NCI-H1092 (cell line): ENCODE data around the gene HOXD8.

Experiments used
- DNase-seq: peaks from one replicate; lab custom pipeline; 2025; lab: John Stamatoyannopoulos, UW

The HOXD8 gene

GRCh38 chr2:176117162-176117822 lies 12.2 kb upstream of the HOXD8 start:
- DNase-seq = no peak

GRCh38 chr2:176117823-176118371 lies 11.6 kb upstream of the HOXD8 start:
- DNase-seq = no peak

DNA sequence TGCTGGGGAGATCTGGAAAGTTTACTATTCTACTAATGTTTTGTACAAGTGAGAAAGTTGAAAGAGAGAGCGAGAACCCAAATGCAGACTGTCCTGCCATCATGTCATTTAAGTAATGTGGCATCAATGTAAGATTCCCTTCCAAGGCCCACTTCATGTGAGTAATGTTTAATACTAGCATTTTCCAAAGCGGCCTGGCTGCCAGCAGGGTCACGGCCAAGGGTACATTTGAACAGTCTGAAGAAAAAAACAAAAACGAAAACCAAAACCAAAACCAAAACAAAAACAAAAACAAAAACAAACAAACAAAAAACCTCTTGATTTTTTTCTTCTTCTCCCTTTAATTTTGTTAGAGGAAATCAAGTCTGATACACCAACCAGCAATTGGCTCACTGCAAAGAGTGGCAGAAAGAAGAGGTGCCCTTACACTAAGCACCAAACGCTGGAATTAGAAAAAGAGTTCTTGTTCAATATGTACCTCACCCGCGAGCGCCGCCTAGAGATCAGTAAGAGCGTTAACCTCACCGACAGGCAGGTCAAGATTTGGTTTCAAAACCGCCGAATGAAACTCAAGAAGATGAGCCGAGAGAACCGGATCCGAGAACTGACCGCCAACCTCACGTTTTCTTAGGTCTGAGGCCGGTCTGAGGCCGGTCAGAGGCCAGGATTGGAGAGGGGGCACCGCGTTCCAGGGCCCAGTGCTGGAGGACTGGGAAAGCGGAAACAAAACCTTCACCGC lies 10.7 kb upstream of the HOXD8 start:
- DNase-seq = peak; percentile 66

DNA sequence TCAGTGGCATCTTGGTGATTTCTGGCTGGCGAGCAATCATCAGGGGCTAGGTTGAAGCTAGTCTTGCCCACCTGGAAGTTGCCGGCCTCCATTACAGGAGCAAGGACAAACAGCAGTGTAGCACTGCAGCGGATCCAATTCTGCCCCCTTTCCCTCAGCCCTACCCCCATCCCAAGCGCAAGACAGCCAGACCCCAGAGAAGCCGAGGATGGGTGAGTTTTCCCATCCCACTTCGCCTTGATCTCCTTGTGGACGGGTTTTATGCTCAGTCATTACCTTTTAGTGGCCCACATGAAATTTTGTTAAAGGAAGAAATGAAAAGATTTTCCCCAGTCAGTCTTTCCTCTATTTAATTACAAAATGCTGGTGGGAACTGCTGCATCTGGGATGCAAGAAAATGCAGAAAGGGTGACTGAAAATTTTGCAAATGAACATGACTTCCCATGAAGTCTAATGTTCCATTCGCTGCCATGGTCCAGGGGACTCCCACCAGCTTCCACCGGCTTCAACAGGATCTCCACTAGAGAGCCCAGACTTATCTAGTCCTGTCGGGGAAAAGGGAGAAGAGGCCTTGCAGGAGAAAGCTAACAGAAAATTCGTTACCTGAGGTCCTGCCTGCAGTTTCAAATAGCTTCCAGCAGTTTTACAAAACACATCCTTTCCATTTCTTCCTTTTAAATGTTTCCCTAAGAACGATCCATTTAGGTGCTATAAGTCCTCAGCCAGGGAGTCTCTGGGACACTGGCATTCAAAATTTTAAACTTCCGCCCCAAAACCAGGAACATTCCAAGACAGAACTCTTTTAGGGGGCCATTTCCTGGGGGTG lies 8.9 kb upstream of the HOXD8 start:
- DNase-seq = no peak

DNA sequence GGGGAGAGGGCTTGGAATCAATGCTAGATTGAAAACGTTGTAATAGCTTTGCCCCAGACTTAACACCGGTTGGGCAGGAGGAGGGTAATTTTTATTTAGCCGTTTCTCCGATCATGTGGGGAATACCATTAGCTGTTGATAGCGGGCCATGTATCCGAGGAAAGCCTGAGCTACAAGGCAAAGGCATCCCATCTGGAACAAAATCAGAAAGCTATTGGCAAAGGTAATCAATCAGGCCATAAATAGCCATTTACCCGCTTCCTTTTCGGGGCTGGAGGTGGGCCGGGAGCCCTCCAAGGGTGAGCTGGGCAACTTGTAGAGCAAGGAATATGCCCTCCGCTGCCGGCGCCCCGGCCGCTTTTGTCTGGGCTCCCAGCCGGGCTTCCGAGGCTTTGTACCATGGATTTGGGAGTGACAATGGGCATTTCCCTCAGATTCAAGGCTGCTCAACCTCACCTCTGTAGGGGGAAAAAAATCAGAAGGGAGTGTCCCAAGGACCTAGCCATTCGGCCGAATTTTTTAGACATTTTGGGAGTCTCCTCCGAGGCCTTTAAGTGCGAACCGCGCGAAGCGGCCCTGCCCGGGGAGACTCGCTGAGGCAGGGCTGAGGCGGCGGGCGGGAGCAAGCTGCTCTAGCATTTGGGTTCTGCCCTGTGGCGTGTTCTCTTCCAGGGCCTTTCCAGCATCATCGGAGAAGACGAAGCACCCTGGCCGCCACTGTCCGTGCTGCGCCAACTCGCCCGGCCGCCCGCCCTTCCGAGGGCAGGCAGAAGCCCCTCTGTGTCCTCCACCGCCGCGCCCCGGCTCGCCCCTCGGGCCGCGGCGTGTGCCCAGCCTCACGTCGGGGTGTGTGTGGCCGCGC lies 8.1 kb upstream of the HOXD8 start:
- no peak for DNase-seq

DNA sequence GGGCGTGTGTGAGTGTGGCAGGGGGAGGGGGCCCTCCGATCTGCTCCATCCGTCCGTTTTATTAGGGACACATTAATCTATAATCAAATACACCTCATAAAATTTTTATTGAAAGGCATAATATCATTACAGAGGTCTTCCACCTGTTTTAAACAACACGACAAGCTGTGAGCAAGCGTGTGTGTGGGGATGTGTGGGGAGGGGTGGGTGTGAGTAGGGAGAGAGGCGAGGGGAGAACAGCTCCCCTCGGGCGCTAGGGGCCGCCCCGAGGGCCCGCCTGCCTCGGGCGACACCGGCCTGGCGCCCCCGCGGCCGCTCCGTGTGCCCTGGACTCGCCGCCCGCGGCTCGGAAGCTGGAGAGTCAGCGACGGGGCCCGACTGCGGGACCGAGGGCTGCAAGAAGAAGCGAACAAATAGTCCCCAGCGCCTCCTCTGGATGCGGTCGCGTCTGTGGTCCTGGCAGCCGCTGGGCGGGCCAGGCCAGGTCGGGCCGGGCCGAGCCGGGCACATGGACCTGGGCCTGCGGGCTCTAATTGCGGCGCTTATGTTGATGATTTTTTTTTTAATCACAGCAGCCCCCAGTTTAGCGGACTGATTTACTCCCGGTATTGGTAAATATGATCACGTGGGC lies 7.3 kb upstream of the HOXD8 start:
- DNase-seq = no peak

DNA sequence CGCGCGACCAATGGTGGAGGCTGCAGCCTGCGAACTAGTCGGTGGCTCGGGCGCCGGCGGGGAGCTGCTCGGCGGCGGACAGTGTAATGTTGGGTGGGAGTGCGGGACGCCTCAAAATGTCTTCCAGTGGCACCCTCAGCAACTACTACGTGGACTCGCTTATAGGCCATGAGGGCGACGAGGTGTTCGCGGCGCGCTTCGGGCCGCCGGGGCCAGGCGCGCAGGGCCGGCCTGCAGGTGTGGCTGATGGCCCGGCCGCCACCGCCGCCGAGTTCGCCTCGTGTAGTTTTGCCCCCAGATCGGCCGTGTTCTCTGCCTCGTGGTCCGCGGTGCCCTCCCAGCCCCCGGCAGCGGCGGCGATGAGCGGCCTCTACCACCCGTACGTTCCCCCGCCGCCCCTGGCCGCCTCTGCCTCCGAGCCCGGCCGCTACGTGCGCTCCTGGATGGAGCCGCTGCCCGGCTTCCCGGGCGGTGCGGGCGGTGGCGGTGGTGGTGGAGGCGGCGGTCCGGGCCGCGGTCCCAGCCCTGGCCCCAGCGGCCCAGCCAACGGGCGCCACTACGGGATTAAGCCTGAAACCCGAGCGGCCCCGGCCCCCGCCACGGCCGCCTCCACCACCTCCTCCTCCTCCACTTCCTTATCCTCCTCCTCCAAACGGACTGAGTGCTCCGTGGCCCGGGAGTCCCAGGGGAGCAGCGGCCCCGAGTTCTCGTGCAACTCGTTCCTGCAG lies 6.7 kb upstream of the HOXD8 start, which contains the start of gene HOXD9:
Gene HOXD9, plus strand, starts transcription at position 37 of the 728 bp plus-strand sequence. Its CDS starts 50 bp downstream, at position 87.
- DNase-seq = peak; percentile 50

DNA sequence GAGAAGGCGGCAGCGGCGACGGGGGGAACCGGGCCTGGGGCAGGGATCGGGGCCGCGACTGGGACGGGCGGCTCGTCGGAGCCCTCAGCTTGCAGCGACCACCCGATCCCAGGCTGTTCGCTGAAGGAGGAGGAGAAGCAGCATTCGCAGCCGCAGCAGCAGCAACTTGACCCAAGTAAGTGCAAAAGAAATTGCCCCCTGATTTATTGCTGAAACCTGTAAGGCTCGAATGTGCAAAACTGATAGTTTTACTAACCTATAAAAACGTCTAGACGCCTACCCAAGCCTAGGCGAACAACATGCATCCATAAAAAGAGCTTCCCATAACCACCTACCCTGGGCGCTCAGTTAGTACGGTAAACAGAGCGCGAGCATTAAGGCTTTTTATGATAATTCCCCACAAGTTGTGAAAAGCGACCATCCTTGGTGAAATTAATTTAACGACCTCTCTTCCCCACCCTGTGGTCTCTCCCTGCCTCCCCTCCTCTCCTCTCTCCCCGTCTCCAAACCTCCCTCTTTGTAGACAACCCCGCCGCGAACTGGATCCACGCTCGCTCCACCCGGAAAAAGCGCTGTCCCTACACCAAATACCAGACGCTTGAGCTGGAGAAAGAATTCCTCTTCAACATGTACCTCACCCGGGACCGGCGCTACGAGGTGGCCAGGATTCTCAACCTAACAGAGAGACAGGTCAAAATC lies 5.9 kb upstream of the HOXD8 start:
- DNase-seq = no peak

DNA sequence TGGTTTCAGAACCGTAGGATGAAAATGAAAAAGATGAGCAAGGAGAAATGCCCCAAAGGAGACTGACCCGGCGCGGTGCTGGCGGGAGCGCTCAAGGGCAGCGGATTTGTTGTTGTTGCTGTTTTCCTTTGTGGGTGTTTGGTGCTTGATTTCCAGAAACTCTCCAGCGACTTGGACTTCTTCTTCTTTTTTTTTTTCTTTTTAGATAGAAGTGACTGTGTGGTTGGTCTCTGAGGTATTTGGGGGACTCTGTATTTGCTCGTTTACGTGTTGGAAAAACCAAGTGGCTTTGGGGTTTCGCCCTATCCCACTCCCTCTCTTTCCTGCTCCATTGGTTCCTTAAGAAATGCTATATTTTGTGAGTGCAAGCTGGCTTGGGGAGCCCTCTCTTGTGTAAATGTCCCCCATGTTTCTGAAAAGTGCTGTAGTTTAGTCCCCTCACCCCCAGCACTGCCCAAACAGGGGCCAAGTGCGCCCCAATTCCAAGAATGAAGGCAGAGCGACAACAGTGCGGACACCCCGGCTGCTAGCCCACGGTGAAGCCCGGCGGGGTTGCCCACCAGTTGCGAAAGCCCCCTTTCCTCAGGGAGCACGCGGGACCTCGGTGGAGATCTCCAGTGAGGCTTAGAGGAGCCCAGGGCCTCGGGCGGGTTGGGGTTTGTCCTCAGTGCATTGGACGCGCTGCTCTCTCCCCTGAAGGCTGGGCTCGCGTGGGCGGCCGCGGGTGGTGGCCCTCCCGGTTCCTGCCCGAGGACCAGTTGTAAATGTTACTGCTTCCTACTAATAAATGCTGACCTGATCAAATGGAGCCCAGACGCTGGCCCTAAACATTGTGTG lies 5.2 kb upstream of the HOXD8 start:
- no peak for DNase-seq

GRCh38 chr2:176124947-176125771 lies 4.3 kb upstream of the HOXD8 start:
- no peak for DNase-seq

DNA sequence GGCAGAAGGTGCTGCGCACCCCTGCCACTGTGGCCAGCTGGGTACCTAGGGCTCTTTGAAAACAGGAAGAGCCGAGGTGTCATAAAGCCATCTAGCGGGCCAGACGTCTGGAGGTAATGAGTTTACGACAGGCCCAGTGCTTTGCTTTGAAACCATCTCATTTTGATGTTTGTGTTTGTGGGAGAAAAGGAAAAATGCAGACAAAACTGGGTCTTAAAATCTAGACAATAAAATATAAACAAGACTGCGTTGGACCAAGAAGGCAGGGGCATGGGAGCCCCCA lies 3.8 kb upstream of the HOXD8 start:
- DNase-seq = no peak

DNA sequence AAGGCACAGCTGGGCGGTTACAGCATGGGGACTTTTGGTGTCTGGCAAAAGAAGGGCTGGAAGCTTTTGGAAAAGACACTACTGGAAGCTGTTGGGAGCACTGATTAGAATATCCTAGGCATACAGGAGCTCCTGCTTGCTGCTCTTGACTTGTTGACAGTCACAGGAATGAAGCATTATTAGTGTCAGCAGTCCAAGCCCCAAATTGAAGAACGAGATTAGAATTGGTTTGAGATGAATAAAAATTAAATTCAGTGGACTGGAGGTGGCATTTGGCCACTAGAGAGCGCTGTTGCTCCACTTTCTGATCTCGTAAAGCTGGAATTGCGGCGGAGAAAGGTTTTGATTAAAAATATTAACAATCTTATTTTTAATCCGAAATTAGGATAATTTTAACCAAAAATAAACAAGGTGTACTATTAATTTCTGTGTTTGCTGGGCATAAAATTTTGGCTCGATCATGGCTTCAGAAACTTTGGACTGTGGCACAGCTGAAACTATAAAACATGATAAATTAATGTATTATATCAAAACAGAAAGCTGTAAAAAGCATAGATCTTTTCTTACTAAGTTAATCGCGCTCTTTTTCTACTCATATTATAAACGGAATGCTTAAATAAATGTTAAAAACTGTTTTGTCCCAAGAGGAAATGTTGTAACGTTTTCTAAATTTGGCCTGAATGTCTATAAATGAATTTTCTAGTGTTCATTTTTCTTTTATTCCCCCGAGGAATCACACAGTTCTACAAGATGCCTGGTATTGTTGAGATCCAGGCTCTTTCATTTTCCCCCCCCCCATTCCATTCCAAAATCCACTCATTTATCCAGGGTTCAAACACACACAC lies 2.4 kb upstream of the HOXD8 start:
- peak; percentile 58 for DNase-seq

DNA sequence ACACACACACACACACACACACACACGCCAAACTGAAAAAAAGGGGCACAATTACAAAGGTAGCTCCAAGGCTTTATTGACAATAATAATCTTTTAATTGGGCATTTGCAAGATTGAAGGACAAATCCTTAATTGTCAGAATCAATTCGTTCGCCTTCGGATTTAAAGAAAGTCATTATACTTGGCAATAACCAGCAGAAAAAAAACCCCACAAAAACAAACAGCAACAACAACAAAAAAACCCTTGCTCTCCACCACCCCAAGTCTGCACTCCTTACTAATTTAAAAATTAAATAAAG lies 1.8 kb upstream of the HOXD8 start:
- DNase-seq = no peak

- no peak for DNase-seq
Observed at GRCh38 chr2:176128172-176128981, 1.1 kb upstream of the HOXD8 start.

- no peak for DNase-seq
Observed at GRCh38 chr2:176129813-176130146, 275 bp downstream of the HOXD8 start.

DNA sequence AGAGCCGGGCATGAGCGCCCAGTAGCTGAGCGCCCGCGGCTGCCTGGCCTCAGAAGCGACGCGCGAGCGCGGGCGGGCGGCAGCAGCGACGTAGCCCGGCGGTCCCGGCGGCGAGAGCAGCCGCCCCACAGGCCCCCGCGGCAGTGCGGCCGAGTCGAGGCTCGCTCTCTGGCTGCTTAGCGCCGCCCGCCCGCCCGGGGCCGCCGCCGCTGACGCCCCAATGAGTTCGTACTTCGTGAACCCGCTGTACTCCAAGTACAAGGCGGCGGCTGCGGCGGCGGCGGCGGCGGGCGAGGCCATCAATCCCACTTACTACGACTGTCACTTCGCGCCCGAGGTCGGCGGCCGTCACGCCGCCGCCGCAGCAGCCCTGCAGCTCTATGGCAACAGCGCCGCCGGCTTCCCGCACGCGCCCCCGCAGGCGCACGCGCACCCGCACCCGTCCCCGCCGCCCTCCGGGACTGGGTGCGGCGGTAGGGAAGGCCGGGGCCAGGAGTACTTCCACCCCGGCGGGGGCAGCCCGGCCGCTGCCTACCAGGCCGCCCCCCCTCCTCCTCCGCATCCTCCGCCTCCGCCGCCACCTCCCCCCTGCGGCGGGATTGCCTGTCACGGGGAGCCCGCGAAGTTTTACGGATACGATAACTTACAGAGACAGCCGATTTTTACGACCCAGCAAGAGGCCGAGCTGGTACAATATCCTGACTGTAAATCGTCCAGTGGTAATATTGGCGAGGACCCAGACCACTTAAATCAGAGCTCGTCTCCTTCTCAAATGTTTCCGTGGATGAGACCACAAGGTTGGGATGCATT lies 847 bp downstream of the HOXD8 start:
- DNase-seq = no peak
